IPS-NIHi7 (cell line): ENCODE data around the gene CFAP97.

Experiments
- DNase-seq: peaks from one replicate; pipeline ENCODE4 v3.0.0; 2012; ENCODE audit warnings: mixed read lengths; ENCODE audit errors: extremely low spot score

Gene CFAP97

DNA sequence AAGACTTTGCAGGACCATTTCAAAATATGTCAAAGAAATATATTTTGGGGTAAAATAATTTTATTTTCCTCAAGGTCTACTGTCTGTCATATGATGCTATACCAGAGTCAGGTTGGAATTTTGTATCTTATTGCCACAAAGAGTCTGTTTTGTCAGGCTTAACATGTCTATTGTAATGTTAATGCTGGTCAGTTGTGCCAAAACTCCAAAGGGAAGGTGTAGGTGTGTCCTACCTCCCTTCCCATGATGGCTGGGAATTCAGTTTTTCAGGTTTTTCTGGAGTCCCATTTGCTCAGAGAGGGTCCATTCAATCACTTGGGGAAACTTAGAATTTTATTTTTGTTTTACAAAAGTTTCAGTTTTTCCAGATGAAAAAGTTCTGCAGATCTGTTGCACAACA lies 94.1 kb downstream of the CFAP97 start:
- no peak for DNase-seq
